Skeletal muscle cell (primary cell): ENCODE measurements around the gene CTXND1.

Experiments used
- DNase-seq: peaks from one replicate; pipeline ENCODE4 v3.0.0-alpha.2; 2010; ENCODE audit warnings: low read depth
- H3K4me3 ChIP-seq: 2 replicates; pipeline ENCODE4 v1.5.1; 2011; ENCODE audit warnings: low read depth, mild to moderate bottlenecking, control low read depth, low read length, moderate library complexity

The CTXND1 gene

GRCh38 chr15:80216141-80216540 is 35.9 kb downstream of the CTXND1 start:
- no peak overlapping the region for H3K4me3 ChIP-seq
- no peak for DNase-seq

GRCh38 chr15:80214910-80215309 is 37.1 kb downstream of the CTXND1 start:
- no peak for DNase-seq
- no peak overlapping the region for H3K4me3 ChIP-seq

GRCh38 chr15:80211976-80212375 is 40.0 kb downstream of the CTXND1 start:
- H3K4me3 ChIP-seq = no peak overlapping the region
- no peak for DNase-seq

- no peak overlapping the region for H3K4me3 ChIP-seq
- DNase-seq = no peak
Observed at GRCh38 chr15:80210611-80211573, 41.1 kb downstream of the CTXND1 start.

GRCh38 chr15:80208758-80209734 is 43.0 kb downstream of the CTXND1 start:
- H3K4me3 ChIP-seq = no peak overlapping the region
- DNase-seq = no peak

- no peak for DNase-seq
- H3K4me3 ChIP-seq = no peak overlapping the region
Observed at GRCh38 chr15:80207887-80208286, 44.1 kb downstream of the CTXND1 start.

- no peak overlapping the region for H3K4me3 ChIP-seq
- DNase-seq = no peak
Observed at GRCh38 chr15:80204231-80204630, 47.8 kb downstream of the CTXND1 start.

GRCh38 chr15:80203361-80203885 is 48.6 kb downstream of the CTXND1 start:
- H3K4me3 ChIP-seq = no peak overlapping the region
- no peak for DNase-seq

GRCh38 chr15:80202641-80203360 is 49.2 kb downstream of the CTXND1 start:
- no peak overlapping the region for H3K4me3 ChIP-seq
- no peak for DNase-seq

- DNase-seq = no peak
- H3K4me3 ChIP-seq = no peak overlapping the region
Observed at GRCh38 chr15:80202016-80202315, 50.0 kb downstream of the CTXND1 start.

- H3K4me3 ChIP-seq = no peak overlapping the region
- DNase-seq = no peak
Observed at GRCh38 chr15:80201256-80202015, 50.6 kb downstream of the CTXND1 start.

GRCh38 chr15:80199869-80200268 is 52.1 kb downstream of the CTXND1 start:
- no peak for DNase-seq
- no peak overlapping the region for H3K4me3 ChIP-seq

- DNase-seq = no peak
- H3K4me3 ChIP-seq = no peak overlapping the region
Observed at GRCh38 chr15:80199366-80199765, 52.6 kb downstream of the CTXND1 start.

- no peak for DNase-seq
- no peak overlapping the region for H3K4me3 ChIP-seq
Observed at GRCh38 chr15:80194914-80195313, 57.1 kb downstream of the CTXND1 start.

- DNase-seq = no peak
- H3K4me3 ChIP-seq = no peak overlapping the region
Observed at GRCh38 chr15:80194186-80194585, 57.8 kb downstream of the CTXND1 start.

GRCh38 chr15:80191897-80192595 is 60.0 kb downstream of the CTXND1 start:
- no peak for DNase-seq
- H3K4me3 ChIP-seq = no peak overlapping the region

GRCh38 chr15:80191198-80191597 is 60.8 kb downstream of the CTXND1 start:
- DNase-seq = no peak
- H3K4me3 ChIP-seq = no peak overlapping the region

GRCh38 chr15:80188251-80188650 is 63.8 kb downstream of the CTXND1 start:
- no peak for DNase-seq

More at GRCh38 chr15:80188251-80188650, 63.8 kb downstream of the CTXND1 start:
- no peak overlapping the region for H3K4me3 ChIP-seq
